Transverse colon (tissue), 4 donors: ENCODE measurements around the gene GRIN3B. TPM values are rescaled to one million over a fixed set of nuclear protein-coding genes. Genes with fewer than 3 reads are reported as not detected.

Experiments used
- DNase-seq: peaks from one replicate; pipeline ENCODE4 v3.0.0-alpha.2; 2019
- H3K27ac ChIP-seq, 4 donors: fragments of 200-600 bp; sonication (generic); 2 replicates each; pipeline ENCODE4 v1.5.1; 2016 to 2018; ENCODE audit warnings: inconsistent platforms in 4 of 4
- H3K27me3 ChIP-seq: fragments of 200-600 bp; sonication (generic); 2 replicates; pipeline ENCODE4 v1.5.1; 2017; ENCODE audit warnings: inconsistent platforms
- H3K36me3 ChIP-seq, 4 donors: fragments of 200-600 bp; sonication (generic); 2 replicates each; pipeline ENCODE4 v1.5.1; 2017 to 2019; ENCODE audit warnings: inconsistent platforms in 4 of 4
- H3K4me1 ChIP-seq, 4 donors: fragments of 200-600 bp; sonication (generic); 2 replicates each; pipeline ENCODE4 v1.5.1; 2017 to 2020; ENCODE audit warnings: inconsistent platforms in 4 of 4
- H3K4me3 ChIP-seq, 4 donors: fragments of 200-600 bp; sonication (generic); 1 replicate in 1 of 4; 2 replicates in 3 of 4; pipeline versions ENCODE4 v1.5.1 to v1.6.1; 2017 to 2019; ENCODE audit warnings: inconsistent platforms in 4 of 4
- H3K9me3 ChIP-seq, 2 donors: fragments of 200-600 bp; sonication (generic); 2 replicates each; pipeline ENCODE4 v1.5.1; 2017 to 2019; ENCODE audit warnings: inconsistent platforms in 2 of 2
- EP300 ChIP-seq: sonication (generic); formaldehyde crosslinking; IDR thresholded peaks from one replicate; pipeline ENCODE4 v1.6.1; 2017; ENCODE audit warnings: antibody characterized with exemption, low read depth
- POLR2A ChIP-seq: fragments of 450-650 bp; IDR thresholded peaks from one replicate; pipeline ENCODE4 v1.6.1; 2016; ENCODE audit warnings: antibody characterized with exemption, mild to moderate bottlenecking, moderate library complexity
- POLR2AphosphoS5 ChIP-seq, 3 donors: sonication (generic); formaldehyde crosslinking; IDR thresholded peaks; one replicate each; pipeline ENCODE4 v1.6.1; 2016; ENCODE audit warnings: antibody characterized with exemption in 3 of 3
- WGBS, 2 donors: methylation state at CpG; one replicate each; pipeline ENCODE4 v1.1.5; 2018; ENCODE audit warnings: low coverage in 1 of 2; 5-methylcytosine and 5-hydroxymethylcytosine counted together
- in situ Hi-C, 4 donors: fragments of 200-750 bp; cut with MboI; loops; one replicate each; pipeline versions ENCODE4 v1.15.0 to v1.15.1; 2017; ENCODE audit warnings: low sequenced_read_pairs in 3 of 4, low pct_ligation_motif_present in 1 of 4, low pct_unique_long_range_greater_than_20kb in 1 of 4
- intact Hi-C: fragments of 100-400 bp; cut with DNase I; formaldehyde crosslinking; loops from one replicate; pipeline ENCODE4 v1.15.1; 2023; ENCODE audit warnings: low total_unique reads
- total RNA-seq, 4 donors: library from RNA; depleted of rRNA; stranded (reverse); fragments of >200 nt; gene quantifications; one replicate each; pipeline ENCODE4 v1.1.0, GENCODE V29; 2016
- TF ChIP-seq, protein P1 (sequence below), 5 experiments: fragments of 200-600 bp in 3 of 5; fragments of 450-650 bp in 2 of 5; sonication (generic) in 3 of 5; IDR thresholded peaks; 1 replicate in 2 of 5; 2 replicates in 3 of 5; pipeline ENCODE4 v1.5.1; 2016 to 2017; ENCODE audit warnings: antibody characterized with exemption in 5 of 5, inconsistent platforms in 3 of 5, mild to moderate bottlenecking in 2 of 5, moderate library complexity in 1 of 5

GRIN3B gene
- total RNA-seq, 4 donors from 2014 or later, result 1.6 TPM; not detected in 3

- Histone ChIP-seq H3K4me3 (no peak overlapping the region), H3K27me3 (peaks cover 4% of the 10 kb centered on the region), H3K27ac (no peak overlapping the region), H3K36me3 (no peaks in the 10 kb centered on the region), H3K4me1 (peaks cover 4 to 24% (median 15%) of the 10 kb centered on the region in 4 donors), H3K9me3 (no peaks in the 10 kb centered on the region)
- no peak for DNase-seq
- 84 to 100% methylated on average over 4 to 36 of the region's 36 CpGs for WGBS, 2 donors
- in situ Hi-C loops, result no loop called here
- intact Hi-C loops, result no loop called here
- TF ChIP-seq EP300 (no peak), POLR2AphosphoS5 (IDR thresholded peaks at IDR 0.05) (no peak), POLR2A (no peak)
- TF ChIP-seq, protein P1, sequence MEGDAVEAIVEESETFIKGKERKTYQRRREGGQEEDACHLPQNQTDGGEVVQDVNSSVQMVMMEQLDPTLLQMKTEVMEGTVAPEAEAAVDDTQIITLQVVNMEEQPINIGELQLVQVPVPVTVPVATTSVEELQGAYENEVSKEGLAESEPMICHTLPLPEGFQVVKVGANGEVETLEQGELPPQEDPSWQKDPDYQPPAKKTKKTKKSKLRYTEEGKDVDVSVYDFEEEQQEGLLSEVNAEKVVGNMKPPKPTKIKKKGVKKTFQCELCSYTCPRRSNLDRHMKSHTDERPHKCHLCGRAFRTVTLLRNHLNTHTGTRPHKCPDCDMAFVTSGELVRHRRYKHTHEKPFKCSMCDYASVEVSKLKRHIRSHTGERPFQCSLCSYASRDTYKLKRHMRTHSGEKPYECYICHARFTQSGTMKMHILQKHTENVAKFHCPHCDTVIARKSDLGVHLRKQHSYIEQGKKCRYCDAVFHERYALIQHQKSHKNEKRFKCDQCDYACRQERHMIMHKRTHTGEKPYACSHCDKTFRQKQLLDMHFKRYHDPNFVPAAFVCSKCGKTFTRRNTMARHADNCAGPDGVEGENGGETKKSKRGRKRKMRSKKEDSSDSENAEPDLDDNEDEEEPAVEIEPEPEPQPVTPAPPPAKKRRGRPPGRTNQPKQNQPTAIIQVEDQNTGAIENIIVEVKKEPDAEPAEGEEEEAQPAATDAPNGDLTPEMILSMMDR (IDR thresholded peaks at IDR 0.05), result no peak
Observed at GRCh38 chr19:958967-959855, 41.0 kb upstream of the GRIN3B start.

DNA sequence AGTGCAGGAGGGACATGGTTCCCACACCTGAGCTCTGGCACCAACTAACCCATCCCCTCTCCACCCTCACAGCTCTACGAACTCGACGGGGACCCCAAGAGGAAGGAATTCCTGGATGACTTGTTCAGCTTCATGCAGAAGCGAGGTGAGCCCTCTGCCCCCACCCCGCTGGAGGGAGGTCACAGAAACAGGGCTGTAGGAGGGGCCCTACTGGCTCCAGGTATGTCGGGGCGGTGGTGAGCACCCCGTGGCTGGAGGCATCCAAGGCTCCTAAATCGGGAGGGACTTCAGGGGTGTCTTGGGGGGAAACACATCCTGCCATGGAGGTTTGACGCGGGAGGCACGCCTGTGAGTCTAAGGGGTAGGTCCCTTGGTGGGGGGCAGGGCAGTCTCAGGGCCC lies 40.2 kb upstream of the GRIN3B start:
- 76% methylated on average over 11 of the region's 12 CpGs; no CpG with 5 or more reads in 1 of the 2 donors for WGBS, 2 donors
- H3K36me3 ChIP-seq, result no peaks in the 10 kb centered on the region
- peaks cover 4 to 24% (median 15%) of the 10 kb centered on the region in 4 donors for H3K4me1 ChIP-seq
- no peak overlapping the region for H3K4me3 ChIP-seq
- H3K27me3 ChIP-seq, result peaks cover 4% of the 10 kb centered on the region
- intact Hi-C loops (no loop called here), in situ Hi-C loops (no loop called here)
- H3K9me3 ChIP-seq, result no peaks in the 10 kb centered on the region
- no peak for TF ChIP-seq POLR2AphosphoS5 (IDR thresholded peaks at IDR 0.05)
- no peak for TF ChIP-seq POLR2A
- TF ChIP-seq EP300, result no peak
- TF ChIP-seq, protein P1 (IDR thresholded peaks at IDR 0.05), result no peak
- no peak for DNase-seq
- H3K27ac ChIP-seq, result no peak overlapping the region

DNA sequence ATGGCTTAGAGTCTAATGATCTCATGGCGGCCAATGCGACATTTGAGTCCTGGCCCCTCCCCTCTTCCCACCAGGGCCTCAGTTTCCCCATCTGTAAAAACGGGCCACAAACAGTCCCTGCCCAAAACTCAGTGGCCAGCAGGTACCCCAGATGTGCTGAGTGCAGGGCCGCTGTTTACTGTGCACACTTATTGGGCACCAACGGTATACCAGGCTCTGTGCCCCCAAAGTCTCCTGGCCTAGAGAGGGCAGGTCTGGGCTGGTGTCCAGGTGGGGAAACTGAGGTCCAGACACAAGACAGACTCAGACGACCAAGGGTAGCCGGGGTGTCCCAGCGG lies 39.6 kb upstream of the GRIN3B start:
- peaks cover 4 to 22% (median 15%) of the 10 kb centered on the region in 4 donors for H3K4me1 ChIP-seq
- in situ Hi-C loops (no loop called here), intact Hi-C loops (no loop called here)
- no peaks in the 10 kb centered on the region for H3K36me3 ChIP-seq
- H3K27ac ChIP-seq, result no peak overlapping the region
- H3K9me3 ChIP-seq, result no peaks in the 10 kb centered on the region
- no peak overlapping the region for H3K4me3 ChIP-seq
- DNase-seq, result no peak
- 81% methylated on average over 8 of the region's 8 CpGs; no CpG with 5 or more reads in 1 of the 2 donors for whole genome bisulfite sequencing, 2 donors
- H3K27me3 ChIP-seq, result peaks cover 2% of the 10 kb centered on the region
- TF ChIP-seq EP300, result no peak
- TF ChIP-seq, protein P1 (IDR thresholded peaks at IDR 0.05), result no peak
- no peak for TF ChIP-seq POLR2AphosphoS5 (IDR thresholded peaks at IDR 0.05)
- no peak for TF ChIP-seq POLR2A

DNA sequence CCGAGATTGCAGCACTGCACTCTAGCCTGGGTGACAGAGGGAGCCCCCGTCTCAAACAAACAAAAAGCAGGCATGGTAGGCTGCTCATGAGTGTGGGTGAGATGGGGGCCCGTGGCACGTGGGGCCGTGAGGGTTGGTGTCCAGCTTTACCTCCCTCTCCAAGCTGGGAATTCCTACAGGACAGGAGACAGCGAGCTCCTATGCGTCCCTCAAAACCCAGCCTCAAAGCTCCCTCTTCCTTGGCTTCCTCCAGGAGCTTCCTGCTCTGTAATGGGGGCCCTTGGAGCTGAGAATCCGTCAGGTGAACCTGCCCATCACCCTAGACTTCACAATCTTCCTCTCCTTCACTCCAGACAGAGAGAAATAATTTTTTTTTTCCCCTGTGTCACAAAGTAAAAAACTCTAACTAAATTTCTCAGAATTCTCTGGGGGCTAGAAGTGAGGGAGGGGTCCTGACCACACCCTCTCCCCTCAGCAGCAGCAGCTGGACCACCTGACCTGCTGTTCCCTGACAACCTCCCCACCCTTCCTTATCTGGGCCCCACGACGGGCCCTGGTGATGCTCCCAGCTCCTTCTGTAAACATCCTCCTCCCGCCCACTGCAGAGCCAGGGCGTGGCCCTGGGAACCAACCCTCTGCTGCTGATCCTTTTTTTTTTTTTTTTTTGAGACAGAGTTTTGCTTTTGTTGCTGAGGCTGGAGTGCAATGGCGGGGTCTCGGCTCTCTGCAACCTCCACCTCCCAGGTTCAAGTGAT lies 38.2 kb upstream of the GRIN3B start:
- no peaks in the 10 kb centered on the region for H3K27me3 ChIP-seq
- peaks cover 0 to 8% (median 3%) of the 10 kb centered on the region in 4 donors for H3K36me3 ChIP-seq
- TF ChIP-seq, protein P1 (IDR thresholded peaks at IDR 0.05), result no peak
- no peak for TF ChIP-seq EP300
- no peak for TF ChIP-seq POLR2AphosphoS5 (IDR thresholded peaks at IDR 0.05)
- no peak for TF ChIP-seq POLR2A
- 10 to 50% methylated on average over 2 to 14 of the region's 14 CpGs for WGBS, 2 donors
- intact Hi-C loops (no loop called here), in situ Hi-C loops (no loop called here)
- no peaks in the 10 kb centered on the region for H3K9me3 ChIP-seq
- H3K4me3 ChIP-seq, result no peak overlapping the region
- peak; percentile 69 for DNase-seq
- H3K27ac ChIP-seq, result peak overlapping the region in 1 of 4 donors; percentile 14
- H3K4me1 ChIP-seq, result peaks cover 0 to 9% (median 4%) of the 10 kb centered on the region in 4 donors
